ENCODE results near the gene HMG20A.

GRCh38 chr15:77454265-77454664 lies 33.6 kb downstream of the HMG20A start:
- TF ChIP-seq POLR2A (IDR thresholded peaks at IDR 0.05): no peak
- no peak for TF ChIP-seq CTCF (IDR thresholded peaks at IDR 0.05)

Data from thyroid gland (tissue), 4 donors.